OCI-LY7 (cell line): Measurements from ENCODE around the gene HDAC4.

ENCODE experiments used
- CTCF ChIP-seq: fragments of 200-600 bp; sonication (generic); conservative IDR thresholded peaks from 2 replicates; pipeline ENCODE4 v1.5.1; 2014; ENCODE audit warnings: mild to moderate bottlenecking, antibody characterized with exemption, low read length, moderate library complexity, mixed read lengths
- EZH2phosphoT487 ChIP-seq: fragments of 200-600 bp; sonication (generic); IDR thresholded peaks from 2 replicates; pipeline ENCODE4 v1.6.1; 2018; ENCODE audit warnings: low read depth, borderline replicate concordance, mild to moderate bottlenecking, mixed run types, antibody characterized with exemption, low read length, moderate library complexity, mixed read lengths

- TF ChIP-seq CTCF (no peak), EZH2phosphoT487 (no peak)
Observed at GRCh38 chr2:239444626-239445577, 44.1 kb upstream of the HDAC4 start.
